Bronchial epithelial cell (primary cell): ENCODE results near the gene PEMT. TPM values are rescaled to one million over a fixed set of nuclear protein-coding genes. Genes with fewer than 3 reads are reported as not detected.

Experiments used
- DNase-seq: peaks from one replicate; pipeline ENCODE4 v3.0.0-alpha.2; 2010; ENCODE audit warnings: low read depth
- FAIRE-seq: peaks from 2 replicates; lab custom pipeline; 2011; peaks lifted over from hg19 to GRCh38; lab: Jason Lieb, UNC
- H3K27me3 ChIP-seq: 2 replicates; pipeline ENCODE4 v1.5.1; 2011; ENCODE audit warnings: low read length; ENCODE audit not compliant: control insufficient read depth, insufficient read depth
- H3K36me3 ChIP-seq: 2 replicates; pipeline ENCODE4 v1.5.1; 2011; ENCODE audit warnings: low read length; ENCODE audit not compliant: control insufficient read depth, insufficient read depth
- H3K4me3 ChIP-seq: 2 replicates; pipeline ENCODE4 v1.5.1; 2011; ENCODE audit warnings: mild to moderate bottlenecking, low read depth, low read length, control low read depth
- CTCF ChIP-seq: IDR thresholded peaks from 2 replicates; pipeline ENCODE4 v1.5.1; 2011; ENCODE audit warnings: mild to moderate bottlenecking, moderate library complexity, low read length, control low read depth, inconsistent platforms; ENCODE audit not compliant: insufficient read depth, severe bottlenecking
- total RNA-seq: library from RNA; depleted of rRNA; stranded (reverse); fragments of >200 nt; gene quantifications from 2 replicates; pipeline ENCODE4 v1.2.1, GENCODE V29; 2014

PEMT gene
- total RNA-seq, 1 donor from 2014 or later = 23.4 TPM

GRCh38 chr17:17546399-17547185, 44.9 kb downstream of the PEMT start:
- FAIRE-seq (no peak), DNase-seq (no peak)
- H3K4me3 ChIP-seq = no peak overlapping the region
- no peaks in the 10 kb centered on the region for H3K36me3 ChIP-seq
- H3K27me3 ChIP-seq = no peaks in the 10 kb centered on the region
- TF ChIP-seq CTCF = no peak

DNA sequence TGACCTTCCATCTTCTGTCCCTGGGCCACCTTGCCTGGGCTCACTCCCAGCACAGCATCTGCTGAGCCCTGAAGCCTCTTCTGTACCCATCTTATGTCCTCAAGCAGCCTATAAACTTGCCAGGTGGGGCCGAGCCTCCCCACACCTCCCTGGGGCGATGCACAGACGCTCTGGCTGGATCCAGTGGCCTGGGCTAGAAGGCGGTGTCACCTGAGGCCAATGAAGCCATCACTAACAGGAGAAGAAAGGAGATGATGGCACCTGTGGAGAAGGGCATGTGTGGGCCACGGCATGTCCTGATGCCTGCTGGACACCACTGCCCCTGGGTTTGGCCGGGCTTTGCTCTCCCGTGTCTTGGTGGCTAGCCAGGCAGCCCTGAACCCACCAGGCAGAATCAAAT, 45.5 kb downstream of the PEMT start:
- DNase-seq (no peak), FAIRE-seq (no peak)
- TF ChIP-seq CTCF = no peak
- Histone ChIP-seq H3K4me3 (no peak overlapping the region), H3K36me3 (no peaks in the 10 kb centered on the region), H3K27me3 (no peaks in the 10 kb centered on the region)

DNA sequence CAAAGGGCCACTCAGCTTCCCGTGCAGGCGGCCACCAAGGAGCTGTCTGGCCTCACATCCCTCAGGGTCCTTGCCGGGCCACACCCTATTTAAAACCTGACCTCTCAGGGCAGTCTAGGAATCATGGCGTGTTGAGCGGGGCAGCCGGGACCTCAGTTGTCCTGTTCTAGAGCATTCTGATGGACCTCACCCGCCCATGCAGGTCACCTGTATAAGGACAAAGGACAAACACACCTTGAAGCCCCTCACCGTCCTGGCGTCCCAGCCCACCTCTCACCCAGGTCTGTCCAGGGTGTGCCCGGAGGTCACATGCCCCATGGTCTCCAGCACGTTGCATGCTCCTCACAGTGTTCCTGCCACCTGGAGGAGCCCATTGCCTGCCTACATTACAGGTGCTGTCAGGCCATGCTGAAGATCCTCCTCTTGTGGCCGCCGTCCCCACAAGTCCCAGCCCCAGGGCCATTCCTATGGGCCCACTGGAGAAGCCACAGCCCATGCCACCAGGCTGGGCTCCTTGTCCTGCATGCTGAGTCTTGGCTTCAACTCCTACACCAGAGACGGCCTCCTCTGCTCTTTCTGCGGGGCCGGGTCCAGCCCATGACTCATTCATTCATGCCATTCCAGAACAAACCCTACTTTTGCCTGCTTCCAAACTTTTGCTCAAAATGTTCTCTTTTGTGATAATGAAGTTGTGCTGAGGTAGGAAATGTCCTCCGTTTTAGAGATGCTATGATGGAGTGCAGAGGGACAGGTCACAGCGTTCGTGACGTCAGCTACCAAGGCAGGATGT, 46.3 kb downstream of the PEMT start:
- no peak overlapping the region for H3K4me3 ChIP-seq
- FAIRE-seq (no peak), DNase-seq (no peak)
- no peaks in the 10 kb centered on the region for H3K27me3 ChIP-seq
- no peak for TF ChIP-seq CTCF
- no peaks in the 10 kb centered on the region for H3K36me3 ChIP-seq

DNA sequence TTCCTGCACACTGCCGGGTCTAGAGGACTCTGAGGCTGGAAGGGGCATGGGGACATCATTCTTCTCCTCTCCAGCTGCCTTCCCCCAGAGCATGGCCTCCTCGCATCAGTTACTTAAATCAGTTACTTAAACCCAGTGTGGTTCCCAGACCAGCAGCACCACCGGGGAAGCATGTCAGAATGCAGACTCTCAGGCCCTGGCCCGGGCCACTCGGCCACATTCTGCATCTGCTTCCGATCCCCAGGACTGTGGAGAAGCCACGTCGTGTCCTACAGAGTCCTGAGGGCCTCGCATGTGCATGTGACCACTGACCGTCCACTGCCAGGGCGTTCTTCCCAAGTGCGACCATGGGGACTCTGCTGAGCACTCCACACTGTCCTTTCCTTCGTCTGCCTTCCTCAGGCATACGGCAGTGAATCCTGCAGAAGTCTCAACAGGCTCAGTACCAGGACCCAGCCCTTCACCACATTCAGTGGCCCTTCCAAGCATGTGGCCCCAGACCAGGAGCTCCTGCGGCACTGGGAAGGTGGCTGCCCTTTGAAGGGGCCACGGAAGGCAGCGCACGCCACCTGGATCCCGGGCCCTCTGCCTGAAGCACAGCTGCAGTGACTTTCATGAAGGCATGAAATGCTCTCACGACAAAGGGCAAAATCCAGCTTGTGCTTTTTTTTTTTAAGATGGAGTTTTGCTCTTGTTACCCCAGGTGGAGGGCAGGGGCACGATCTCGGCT, 48.4 kb downstream of the PEMT start:
- Histone ChIP-seq H3K36me3 (no peaks in the 10 kb centered on the region), H3K4me3 (no peak overlapping the region), H3K27me3 (no peaks in the 10 kb centered on the region)
- TF ChIP-seq CTCF = no peak
- FAIRE-seq = no peak
- DNase-seq = no peak

GRCh38 chr17:17541640-17542001, 49.9 kb downstream of the PEMT start:
- DNase-seq (no peak), FAIRE-seq (no peak)
- no peak overlapping the region for H3K4me3 ChIP-seq
- no peaks in the 10 kb centered on the region for H3K27me3 ChIP-seq
- no peak for TF ChIP-seq CTCF
- H3K36me3 ChIP-seq = no peaks in the 10 kb centered on the region
